Liver (tissue), 9 donors: ENCODE data around the gene TLNRD1. TPM values are rescaled to one million over a fixed set of nuclear protein-coding genes. Genes with fewer than 3 reads are reported as not detected.

Experiments
- DNase-seq: peaks from one replicate; pipeline ENCODE4 v3.0.0-alpha.2; 2017; ENCODE audit warnings: low spot score
- H3K27ac ChIP-seq, 2 donors: one replicate each; pipeline ENCODE4 v1.7.0; 2013; ENCODE audit warnings: inconsistent platforms in 2 of 2, low read length in 2 of 2, control low read depth in 1 of 2, low read depth in 1 of 2, mild to moderate bottlenecking in 1 of 2
- H3K27me3 ChIP-seq, 4 donors: one replicate each; pipeline versions ENCODE4 v1.6.1 to v1.7.0; 2013; ENCODE audit warnings: low read length in 3 of 4, inconsistent platforms in 1 of 4, mild to moderate bottlenecking in 1 of 4, moderate library complexity in 1 of 4; ENCODE audit not compliant: control insufficient read depth in 4 of 4, insufficient read depth in 4 of 4
- H3K36me3 ChIP-seq, 4 donors: one replicate each; pipeline versions ENCODE4 v1.6.1 to v1.7.0; 2013; ENCODE audit warnings: low read length in 3 of 4, mild to moderate bottlenecking in 3 of 4, low read depth in 1 of 4, moderate library complexity in 1 of 4; ENCODE audit not compliant: control insufficient read depth in 4 of 4, insufficient read depth in 3 of 4
- H3K4me1 ChIP-seq, 4 donors: one replicate each; pipeline versions ENCODE4 v1.6.1 to v1.7.0; 2013; ENCODE audit warnings: low read length in 3 of 4, mild to moderate bottlenecking in 3 of 4, moderate library complexity in 1 of 4; ENCODE audit not compliant: control insufficient read depth in 4 of 4, insufficient read depth in 4 of 4
- H3K4me3 ChIP-seq, 3 donors: one replicate each; pipeline versions ENCODE4 v1.6.1 to v1.7.0; 2013; ENCODE audit warnings: low read length in 3 of 3, control low read depth in 1 of 3, low read depth in 1 of 3, mild to moderate bottlenecking in 1 of 3
- H3K9ac ChIP-seq, 2 donors: one replicate each; pipeline ENCODE4 v1.7.0; 2013; ENCODE audit warnings: low read length in 2 of 2, mild to moderate bottlenecking in 2 of 2, moderate library complexity in 2 of 2, control low read depth in 1 of 2, low read depth in 1 of 2
- H3K9me3 ChIP-seq, 4 donors: one replicate each; pipeline versions ENCODE4 v1.6.1 to v1.7.0; 2013; ENCODE audit warnings: low read length in 3 of 4; ENCODE audit not compliant: control insufficient read depth in 4 of 4
- EGR1 ChIP-seq, 2 donors: IDR thresholded peaks; 2 replicates each; pipeline ENCODE4 v1.6.1; 2016 to 2018; ENCODE audit warnings: antibody characterized with exemption in 2 of 2, low read depth in 2 of 2
- HNF4A ChIP-seq, 2 donors: conservative IDR thresholded peaks; 2 replicates each; pipeline ENCODE4 v1.6.1; 2016; ENCODE audit warnings: antibody characterized with exemption in 2 of 2, mild to moderate bottlenecking in 2 of 2
- HNF4G ChIP-seq: IDR thresholded peaks from 2 replicates; pipeline ENCODE4 v1.6.1; 2016; ENCODE audit warnings: antibody characterized with exemption
- RAD21 ChIP-seq, 2 donors: IDR thresholded peaks; 2 replicates each; pipeline ENCODE4 v1.6.1; 2016; ENCODE audit warnings: antibody characterized with exemption in 2 of 2, mild to moderate bottlenecking in 2 of 2
- REST ChIP-seq: IDR thresholded peaks from 2 replicates; pipeline ENCODE4 v1.6.1; 2016; ENCODE audit warnings: antibody characterized with exemption, mild to moderate bottlenecking
- RXRA ChIP-seq, 2 donors: IDR thresholded peaks; 2 replicates each; pipeline ENCODE4 v1.6.1; 2017 to 2018; ENCODE audit warnings: antibody characterized with exemption in 2 of 2, mild to moderate bottlenecking in 1 of 2
- TAF1 ChIP-seq: conservative IDR thresholded peaks from 2 replicates; pipeline ENCODE4 v1.6.1; 2016; ENCODE audit warnings: antibody characterized with exemption, mild to moderate bottlenecking
- YY1 ChIP-seq: IDR thresholded peaks from 2 replicates; pipeline ENCODE4 v1.6.1; 2016; ENCODE audit warnings: antibody characterized with exemption, mild to moderate bottlenecking
- WGBS: extraction: QIAGEN DNeasy Blood & Tissue Kit; methylation state at CpG from one replicate; pipeline ENCODE4 v1.1.7; 2013; 5-methylcytosine and 5-hydroxymethylcytosine counted together
- polyA plus RNA-seq, 2 donors: library from polyadenylated mRNA; stranded (reverse) in 1 of 2; unstranded in 1 of 2; fragments of 200-250 nt in 1 of 2; fragments of >200 nt in 1 of 2; fragmentation: Nextera tagmentation in 1 of 2; extraction: Ambion mirVana in 1 of 2; gene quantifications; one replicate each; pipeline versions ENCODE4 v1.2.1 to v1.2.3, GENCODE V29; 2013 to 2015
- total RNA-seq, 2 donors: library from RNA; depleted of rRNA; stranded (reverse); fragments of >200 nt; gene quantifications; one replicate each; pipeline ENCODE4 v1.2.3, GENCODE V29; 2014
- TF ChIP-seq, protein P1 (sequence below): IDR thresholded peaks from 2 replicates; pipeline ENCODE4 v1.6.1; 2016; ENCODE audit warnings: antibody characterized with exemption
- TF ChIP-seq, protein P2 (sequence below): fragments of 150-350 bp; IDR thresholded peaks from 2 replicates; pipeline ENCODE4 v1.5.1; 2017; ENCODE audit warnings: improper control_type of control experiment, low read depth, low read length; ENCODE audit not compliant: missing input control
- donor health status: healthy.
- donor health status: healthy.
- donor health status: healthy.
- donor health status: healthy.
- donor health status: healthy.

TLNRD1 gene
- total and polyA plus RNA-seq, 4 donors: 1.1 to 5.8 (median 3.2) TPM

DNA sequence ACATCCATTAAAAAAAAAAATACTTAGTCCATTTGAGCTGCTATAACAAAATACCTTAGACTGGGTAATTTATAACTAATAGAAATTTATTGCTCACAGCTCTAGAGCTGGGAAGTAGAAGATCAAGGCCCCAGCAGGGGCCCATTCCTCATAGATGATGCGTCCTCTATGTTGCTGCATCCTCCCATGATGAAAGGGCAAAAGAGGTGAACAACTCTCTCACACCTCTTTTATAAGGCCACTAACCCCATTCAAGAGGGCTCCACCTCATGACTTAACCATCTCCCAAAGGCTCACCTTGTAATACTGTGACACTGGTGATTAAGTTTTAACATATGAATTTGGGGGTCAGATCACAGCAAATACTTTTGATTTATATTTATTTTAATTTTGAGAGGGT is 3.0 kb upstream of the TLNRD1 start (continued):
- TF ChIP-seq REST (no peak), TAF1 (no peak), YY1 (no peak)
- TF ChIP-seq, protein P1, sequence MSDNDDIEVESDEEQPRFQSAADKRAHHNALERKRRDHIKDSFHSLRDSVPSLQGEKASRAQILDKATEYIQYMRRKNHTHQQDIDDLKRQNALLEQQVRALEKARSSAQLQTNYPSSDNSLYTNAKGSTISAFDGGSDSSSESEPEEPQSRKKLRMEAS: no peak

DNA sequence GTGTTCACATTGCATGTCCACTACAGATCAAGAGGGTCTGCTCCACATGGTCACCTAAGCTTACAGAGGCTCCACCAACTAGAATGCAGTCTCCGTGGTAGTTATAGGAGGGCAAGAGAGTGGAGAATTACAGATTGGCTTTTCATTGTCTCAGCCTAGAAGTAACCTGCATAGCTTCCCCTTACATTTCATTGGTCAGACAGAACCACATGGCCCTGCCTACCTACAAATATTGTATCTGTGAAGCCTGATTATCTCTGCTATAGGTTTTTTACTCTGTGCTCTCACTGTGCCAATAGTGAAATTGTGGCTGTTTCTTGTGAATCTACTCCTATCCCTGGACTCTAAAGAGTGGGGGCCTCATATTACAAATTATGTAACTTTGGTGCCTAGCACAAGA is 2.5 kb upstream of the TLNRD1 start:
- Histone ChIP-seq H3K4me3 (no peak overlapping the region), H3K27me3 (no peaks in the 10 kb centered on the region), H3K4me1 (peaks cover 9 to 19% (median 14%) of the 10 kb centered on the region in 4 donors), H3K36me3 (no peaks in the 10 kb centered on the region), H3K27ac (peak overlapping the region; percentile 50 to 56), H3K9me3 (no peaks in the 10 kb centered on the region), H3K9ac (no peak overlapping the region)
- DNase-seq: no peak
- 92% methylated on average over 1 of the region's 1 CpG for WGBS
- TF ChIP-seq, protein P1: no peak
- TF ChIP-seq, protein P2, sequence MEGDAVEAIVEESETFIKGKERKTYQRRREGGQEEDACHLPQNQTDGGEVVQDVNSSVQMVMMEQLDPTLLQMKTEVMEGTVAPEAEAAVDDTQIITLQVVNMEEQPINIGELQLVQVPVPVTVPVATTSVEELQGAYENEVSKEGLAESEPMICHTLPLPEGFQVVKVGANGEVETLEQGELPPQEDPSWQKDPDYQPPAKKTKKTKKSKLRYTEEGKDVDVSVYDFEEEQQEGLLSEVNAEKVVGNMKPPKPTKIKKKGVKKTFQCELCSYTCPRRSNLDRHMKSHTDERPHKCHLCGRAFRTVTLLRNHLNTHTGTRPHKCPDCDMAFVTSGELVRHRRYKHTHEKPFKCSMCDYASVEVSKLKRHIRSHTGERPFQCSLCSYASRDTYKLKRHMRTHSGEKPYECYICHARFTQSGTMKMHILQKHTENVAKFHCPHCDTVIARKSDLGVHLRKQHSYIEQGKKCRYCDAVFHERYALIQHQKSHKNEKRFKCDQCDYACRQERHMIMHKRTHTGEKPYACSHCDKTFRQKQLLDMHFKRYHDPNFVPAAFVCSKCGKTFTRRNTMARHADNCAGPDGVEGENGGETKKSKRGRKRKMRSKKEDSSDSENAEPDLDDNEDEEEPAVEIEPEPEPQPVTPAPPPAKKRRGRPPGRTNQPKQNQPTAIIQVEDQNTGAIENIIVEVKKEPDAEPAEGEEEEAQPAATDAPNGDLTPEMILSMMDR: no peak

DNA sequence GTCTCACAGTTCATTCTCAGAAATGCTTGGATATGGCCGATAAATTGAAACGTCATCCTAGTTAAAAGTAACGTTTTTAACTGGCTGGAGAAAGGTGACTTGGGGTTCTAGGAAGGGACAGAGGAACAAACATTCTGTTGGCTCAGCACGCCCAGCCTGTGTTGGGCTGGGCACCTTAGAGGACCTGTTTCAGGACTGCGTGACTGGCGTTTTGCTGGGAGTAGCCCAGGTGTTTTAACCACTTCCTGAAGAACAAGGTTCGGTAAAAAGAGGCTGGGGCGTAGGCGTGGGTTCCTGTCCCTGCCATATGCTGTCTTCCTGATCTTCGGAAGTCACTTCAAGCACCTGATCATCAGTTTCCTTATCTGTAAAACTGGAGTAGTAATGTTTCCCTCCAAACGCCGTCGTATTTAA is 1.1 kb upstream of the TLNRD1 start:
- Histone ChIP-seq H3K27me3 (no peaks in the 10 kb centered on the region), H3K4me3 (peak overlapping the region in 2 of 3 donors; percentile 76 to 94), H3K27ac (peak overlapping the region; percentile 94 to 95), H3K9me3 (no peaks in the 10 kb centered on the region), H3K36me3 (no peaks in the 10 kb centered on the region), H3K4me1 (peaks cover 16 to 29% (median 23%) of the 10 kb centered on the region in 4 donors), H3K9ac (peak overlapping the region; percentile 17 to 53)
- DNase-seq: no peak
- WGBS: 38% methylated on average over 13 of the region's 13 CpGs
- no peak for TF ChIP-seq EGR1 (IDR thresholded peaks at IDR 0.05; ENCODE audit: low read depth in 2 of 2)
- no peak for TF ChIP-seq HNF4A (conservative IDR thresholded peaks at IDR 0.05)
- TF ChIP-seq REST: no peak
- TF ChIP-seq RXRA (IDR thresholded peaks at IDR 0.05): no peak
- no peak for TF ChIP-seq TAF1
- TF ChIP-seq HNF4G: no peak
- TF ChIP-seq RAD21 (IDR thresholded peaks at IDR 0.05): no peak
